Cardiac septum (tissue), 1 donor: ENCODE results near the gene UBR3. TPM values are rescaled to one million over a fixed set of nuclear protein-coding genes. Genes with fewer than 3 reads are reported as not detected.
"Not testable (repeated sequence)": the region's sequence is repeated elsewhere in the genome, so short reads cannot be mapped to it uniquely, and the experiment has no call there.

Experiments
- DNase-seq: peaks from one replicate; pipeline ENCODE4 v3.0.0-alpha.2; 2020; ENCODE audit warnings: low spot score
- intact Hi-C: fragments of 100-400 bp; cut with DNase I; formaldehyde crosslinking; loops from one replicate; pipeline ENCODE4 v1.14.0; 2022
- total RNA-seq: library from RNA; stranded (reverse); fragmentation: NEBNext Ultra II Directional; extraction: Animal tissue kit (Norgen Biotek cat#: 25700); gene quantifications from one replicate; pipeline ENCODE4 v1.2.1, GENCODE V29; 2021
- donor health status: DM: no; HTN: no; CAD: no.

UBR3 gene
- total RNA-seq, 1 donor from 2014 or later, result 87.5 TPM

DNA sequence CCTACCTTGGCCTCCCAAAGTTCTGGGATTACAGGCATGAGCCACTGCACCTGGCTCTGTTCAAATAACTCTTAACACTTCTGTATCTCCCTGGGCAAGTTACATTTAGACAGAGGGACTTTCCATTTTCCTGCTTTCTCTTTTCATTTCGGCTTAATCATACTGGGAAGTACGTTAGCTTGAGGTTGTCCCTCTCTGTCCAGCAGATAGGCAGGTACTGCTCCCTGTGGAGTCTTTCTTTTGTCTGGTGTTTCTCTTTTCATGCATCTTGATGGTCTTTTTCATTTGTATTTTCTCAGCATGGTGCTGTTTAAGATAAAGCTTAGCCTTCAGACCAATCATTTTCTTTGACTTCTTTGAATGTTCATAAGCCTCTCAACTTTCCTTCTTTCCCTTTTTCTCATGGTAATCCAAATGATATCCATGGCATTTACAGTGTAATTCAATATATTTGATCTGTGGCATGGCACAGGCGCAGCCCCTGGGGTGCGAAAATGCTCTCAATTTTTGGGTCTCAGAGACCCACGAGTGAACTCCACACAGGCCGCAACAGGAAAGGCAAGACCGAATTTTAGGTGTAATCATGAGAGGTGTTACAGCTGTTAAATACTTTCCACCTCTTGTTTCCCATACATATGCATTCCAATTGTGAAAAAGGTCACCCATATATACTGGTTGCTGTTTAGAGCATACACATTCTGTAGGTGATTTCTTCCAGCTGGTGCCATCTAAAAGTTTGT lies 250.7 kb downstream of the UBR3 start:
- no peak for DNase-seq
- intact Hi-C loops, result no loop called here

DNA sequence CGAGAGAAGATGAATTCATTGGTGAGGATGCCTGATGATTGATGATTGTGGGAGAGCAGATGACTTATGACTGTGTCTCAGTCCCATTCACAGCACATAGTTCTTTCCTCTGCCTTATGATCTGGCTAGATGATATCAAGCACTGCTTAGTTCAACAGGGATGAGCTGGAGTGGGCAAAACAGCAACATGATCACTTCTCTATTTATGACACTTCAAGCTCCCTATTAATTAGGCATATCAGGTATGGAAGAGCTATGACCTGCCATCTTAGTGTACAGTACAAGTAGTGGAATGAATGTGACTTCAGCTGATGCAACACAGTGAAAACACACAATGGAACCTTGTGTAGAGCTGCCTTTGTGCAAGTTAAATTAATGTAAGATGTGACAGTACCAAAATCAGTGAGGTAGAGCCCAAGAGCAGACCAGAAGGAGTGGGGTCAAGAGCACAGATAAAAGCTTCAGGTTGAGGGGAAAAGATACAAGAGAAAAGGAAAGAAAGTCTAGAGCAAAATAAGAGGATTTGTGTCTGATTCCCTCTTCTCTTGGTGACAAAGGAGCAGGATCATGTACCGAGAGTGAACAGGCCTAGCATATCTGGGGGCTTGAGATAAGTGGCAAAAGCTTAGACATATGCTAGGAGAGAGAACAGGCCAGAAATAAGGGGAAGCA lies 257.7 kb downstream of the UBR3 start:
- DNase-seq, result no peak
- intact Hi-C loops, result no loop called here

DNA sequence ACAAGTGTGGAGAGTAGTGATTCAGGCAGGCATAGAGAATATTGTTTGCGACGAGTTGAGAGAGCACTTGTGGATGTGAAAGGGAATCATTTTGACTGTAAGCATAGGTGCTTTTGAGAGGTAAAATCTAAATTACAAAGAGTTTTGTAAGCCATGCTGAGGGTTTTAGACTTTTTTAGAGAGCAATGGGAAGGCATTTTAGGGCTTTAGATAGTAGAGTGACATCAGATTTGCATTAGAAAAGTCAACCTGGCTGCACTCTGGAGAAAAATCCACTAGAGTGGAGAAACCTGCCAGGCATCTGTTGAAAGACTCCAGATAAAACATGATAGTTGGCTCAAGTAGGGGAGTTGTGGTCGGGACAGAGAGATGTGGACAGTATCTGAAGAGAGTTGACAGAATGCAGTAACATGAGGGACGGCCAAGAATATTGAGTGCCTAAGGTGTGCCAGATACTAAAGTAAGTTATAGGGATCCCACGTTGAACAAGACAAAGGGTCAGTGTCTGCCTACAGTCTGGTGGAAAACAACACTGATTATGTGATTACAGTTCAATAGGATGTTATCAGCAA lies 258.9 kb downstream of the UBR3 start:
- DNase-seq, result no peak
- intact Hi-C loops, result no loop called here

DNA sequence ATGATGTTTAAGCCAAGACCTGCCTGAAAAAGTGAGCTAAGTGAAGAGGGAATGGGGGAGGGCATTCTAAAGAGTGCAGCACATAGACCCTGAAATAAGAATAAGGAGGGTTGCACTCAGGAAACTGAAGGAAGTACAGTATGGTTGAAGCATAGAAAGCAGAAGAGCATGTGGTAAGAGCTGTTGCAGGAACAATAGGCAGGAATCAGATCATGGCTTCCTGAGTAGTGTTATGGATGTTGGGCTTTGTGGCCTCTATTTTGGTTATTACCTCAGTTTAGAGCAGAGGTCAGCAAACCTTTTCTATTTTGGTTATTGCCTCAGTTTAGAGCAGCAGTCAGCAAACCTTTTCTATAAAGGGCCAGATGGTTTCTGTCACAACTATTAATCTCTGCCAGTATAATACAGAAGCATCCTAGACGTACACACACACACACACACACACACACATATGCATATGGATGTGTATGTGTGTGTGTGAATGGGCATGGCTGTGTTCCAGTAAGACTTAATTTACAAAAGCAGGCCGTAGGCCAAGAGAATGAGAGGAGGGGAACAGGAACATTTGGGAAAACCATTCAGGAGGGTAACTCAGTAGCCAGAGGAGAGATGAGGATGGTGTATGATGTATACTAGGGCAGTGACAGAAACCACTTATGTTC lies 259.6 kb downstream of the UBR3 start:
- no peak for DNase-seq
- intact Hi-C loops, result no loop called here

DNA sequence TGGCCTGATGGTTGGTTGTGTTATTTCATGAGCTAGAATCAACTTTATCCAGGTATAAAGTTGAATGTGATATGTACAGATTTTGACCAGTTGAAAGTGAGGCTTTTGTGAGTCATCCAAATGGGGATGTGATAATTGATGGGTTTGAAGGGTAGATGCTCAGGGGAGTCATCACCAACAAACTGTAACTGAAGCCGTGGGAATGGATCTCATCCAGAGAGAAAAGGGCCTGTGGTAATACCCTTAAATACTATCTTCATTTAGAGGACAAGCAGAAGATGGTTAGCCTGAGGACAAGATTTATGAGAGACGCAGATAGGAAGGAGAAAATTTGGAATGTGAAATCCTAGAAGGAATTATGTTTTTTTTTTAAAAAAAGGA lies 260.1 kb downstream of the UBR3 start:
- intact Hi-C loops, result no loop called here
- DNase-seq, result no peak

DNA sequence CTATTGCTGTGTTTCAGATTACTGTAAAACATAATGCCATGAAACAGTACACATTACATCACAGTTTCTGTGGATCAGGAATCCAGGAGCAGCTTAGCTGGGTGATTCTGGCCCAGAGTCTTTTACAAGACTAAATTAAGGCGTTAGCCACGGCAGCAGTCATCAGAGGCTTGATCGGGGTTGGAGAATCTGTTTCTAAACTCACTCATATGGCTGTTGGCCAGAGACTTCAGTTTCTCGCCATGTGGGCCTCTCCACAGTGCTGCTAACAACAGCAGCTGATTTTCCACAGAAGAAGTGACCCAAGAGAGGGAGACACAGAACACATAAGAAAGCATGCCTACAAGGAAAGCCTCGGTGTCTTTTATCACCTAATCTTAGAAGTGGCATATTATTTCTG lies 261.5 kb downstream of the UBR3 start:
- intact Hi-C loops, result no loop called here
- DNase-seq, result no peak

DNA sequence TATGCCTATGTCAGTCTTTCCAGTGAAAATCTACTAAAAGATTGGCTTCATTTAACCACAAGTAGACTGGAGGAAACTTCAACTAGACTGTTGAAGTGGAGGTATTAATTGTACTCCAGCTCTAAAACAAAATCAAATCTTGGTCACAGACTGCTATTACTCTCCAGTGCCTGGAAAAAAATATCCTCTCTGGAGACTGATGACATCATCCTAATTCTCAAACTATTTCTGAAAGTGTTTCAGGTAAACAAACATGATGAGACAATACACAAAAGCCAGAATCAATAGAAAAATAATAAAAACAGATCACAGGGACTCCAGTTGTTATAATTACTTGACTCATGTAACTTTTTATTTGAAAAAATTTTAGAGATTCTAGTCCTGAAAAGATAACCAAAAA lies 263.0 kb downstream of the UBR3 start:
- intact Hi-C loops, result no loop called here
- DNase-seq, result no peak

DNA sequence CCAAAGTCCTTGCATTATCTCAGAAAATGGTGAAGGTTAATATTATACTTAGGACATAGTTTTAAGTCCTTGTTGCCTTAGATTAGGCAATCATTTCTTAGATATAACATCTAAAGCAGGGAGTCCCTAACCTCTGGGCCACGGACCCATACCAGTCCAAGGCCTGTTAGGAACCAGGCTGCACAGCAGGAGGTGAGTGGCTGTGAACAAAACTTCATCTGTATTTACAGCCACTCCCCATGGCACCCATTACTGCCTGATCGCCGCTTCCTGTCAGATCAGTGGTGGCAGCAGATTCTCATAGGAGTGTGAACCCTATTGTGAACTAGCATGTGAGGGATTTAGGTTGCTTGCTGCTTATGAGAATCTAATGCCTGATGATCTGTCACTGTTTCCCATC lies 264.2 kb downstream of the UBR3 start:
- DNase-seq, result no peak
- intact Hi-C loops, result no loop called here

DNA sequence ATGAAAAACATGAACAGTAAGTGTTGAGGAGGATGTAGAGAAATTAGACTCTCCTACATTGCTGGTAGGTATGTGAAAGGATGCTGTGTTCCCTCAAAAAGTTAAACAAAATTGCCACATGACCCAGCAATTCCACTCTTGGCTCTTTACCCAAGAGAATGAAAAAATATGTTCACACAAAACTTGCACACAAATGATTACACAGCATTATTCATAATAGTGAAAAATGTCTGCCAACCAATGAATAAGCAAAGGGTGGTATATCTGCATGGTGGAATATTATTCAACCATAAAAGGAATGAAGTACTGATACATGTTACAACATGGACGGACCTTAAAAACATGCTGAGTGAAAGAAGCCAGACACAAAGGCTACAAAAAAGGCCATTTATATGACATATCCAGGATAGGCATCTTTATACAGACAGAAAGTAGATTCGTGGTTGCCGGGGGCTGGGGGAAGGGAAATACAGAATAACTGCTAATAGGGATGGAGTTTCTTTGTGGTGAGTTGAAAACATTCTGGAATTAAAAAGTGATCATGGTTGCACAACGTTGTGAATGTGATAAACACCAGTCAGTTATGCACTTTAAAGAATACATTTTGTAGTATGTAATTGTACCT lies 265.3 kb downstream of the UBR3 start:
- intact Hi-C loops, result no loop called here
- no peak for DNase-seq

DNA sequence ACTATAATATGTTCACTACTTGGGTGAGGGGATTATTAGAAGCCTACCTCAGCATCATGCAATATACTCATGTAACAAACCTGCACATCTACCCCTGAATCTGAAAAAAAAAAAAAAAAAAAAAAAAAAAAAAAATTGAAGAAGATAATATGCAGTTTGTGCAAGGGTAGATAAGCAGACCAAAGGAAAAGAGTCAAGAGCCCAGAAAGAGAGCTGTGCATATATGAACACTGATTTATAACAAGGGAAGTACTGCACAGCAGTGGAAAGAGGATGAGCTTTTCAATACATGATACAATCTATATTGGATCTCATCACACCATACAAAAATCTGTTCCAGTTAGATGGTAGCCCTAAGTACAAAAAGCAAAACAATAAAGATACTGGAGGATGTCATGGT lies 268.1 kb downstream of the UBR3 start:
- no peak for DNase-seq
- intact Hi-C loops, result no loop called here

DNA sequence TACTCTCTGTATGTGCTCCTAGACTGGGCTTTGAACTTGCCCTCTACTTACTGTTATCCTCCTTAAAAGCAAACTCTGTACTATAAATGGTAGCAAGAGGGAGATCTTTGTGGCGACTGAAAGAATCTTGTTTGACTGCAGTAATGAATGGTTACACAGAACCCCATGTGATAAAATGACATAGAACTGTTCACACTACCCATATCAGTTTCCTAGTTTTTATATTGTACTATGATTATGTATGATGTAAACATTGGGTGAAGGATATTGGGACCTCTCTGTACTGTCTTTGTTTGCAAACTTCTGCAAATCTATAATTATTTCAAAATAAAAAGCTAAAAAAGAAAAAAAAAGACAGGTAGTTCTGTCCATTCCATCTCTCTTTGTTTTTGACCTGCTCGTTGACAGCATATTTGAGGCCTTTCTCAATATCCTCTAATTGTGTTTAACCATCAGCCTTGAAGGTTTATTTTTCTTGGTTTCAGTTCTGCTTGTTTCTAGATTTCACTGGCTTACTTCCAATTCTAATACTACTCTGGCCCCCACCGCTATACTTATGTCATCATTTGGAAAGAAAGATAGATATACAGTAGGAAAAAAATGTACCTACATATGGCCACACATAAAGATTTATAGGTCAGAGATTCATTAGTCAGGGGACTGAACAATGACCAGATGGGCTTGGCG lies 271.5 kb downstream of the UBR3 start:
- intact Hi-C loops, result no loop called here
- DNase-seq, result no peak

DNA sequence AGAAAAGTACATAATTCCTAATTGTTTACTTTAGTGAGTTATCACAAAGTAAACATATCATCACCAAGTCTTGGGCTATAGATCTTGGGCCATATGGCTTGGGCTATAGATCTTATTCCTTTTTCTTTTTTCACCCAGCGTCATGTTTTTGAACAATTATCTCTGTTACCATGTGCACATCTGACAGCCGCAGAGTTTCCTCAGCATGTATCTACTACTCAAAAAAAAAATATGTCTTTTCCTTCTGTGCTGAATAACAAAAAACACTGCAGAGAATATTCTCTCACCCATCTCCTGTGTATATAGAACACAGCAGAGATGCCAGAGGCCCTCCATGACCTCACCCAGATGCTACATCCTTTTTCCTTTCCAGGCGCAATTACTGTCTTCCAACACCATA lies 274.5 kb downstream of the UBR3 start:
- intact Hi-C loops, result no loop called here
- no peak for DNase-seq

DNA sequence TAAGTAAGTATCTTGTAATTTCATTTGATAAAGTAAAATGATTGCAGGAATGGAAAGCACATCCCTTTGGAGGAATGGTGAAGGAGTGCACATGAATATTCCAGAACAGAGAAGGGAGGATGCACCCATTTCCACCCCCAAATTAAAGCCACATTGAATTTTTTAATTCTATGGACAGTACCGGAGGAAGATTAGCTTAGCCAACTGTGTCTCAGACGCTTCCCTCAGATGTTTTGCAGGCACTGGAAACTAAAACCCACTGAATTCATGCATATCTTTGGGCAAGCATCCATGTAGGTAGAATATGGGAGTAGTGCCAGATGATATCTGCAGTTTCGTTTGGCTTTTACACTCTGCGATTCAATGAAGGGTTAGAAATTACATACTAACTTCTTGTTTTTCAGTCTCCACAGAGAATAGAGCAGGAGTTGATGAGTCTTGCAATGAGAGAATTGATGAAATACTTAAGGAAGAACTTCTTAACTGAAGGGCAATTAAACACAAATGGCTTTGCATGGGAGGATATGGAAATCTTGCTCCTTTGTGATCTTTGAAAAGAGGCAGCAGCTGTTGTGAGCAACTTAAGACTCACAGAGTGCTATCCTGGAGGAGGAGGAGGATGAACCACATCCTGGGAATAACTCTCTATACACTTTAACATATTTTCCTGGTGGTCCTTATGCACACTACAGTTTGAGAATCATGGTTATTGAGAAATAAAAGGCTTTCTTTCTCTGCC lies 279.0 kb downstream of the UBR3 start:
- DNase-seq, result no peak
- intact Hi-C loops, result no loop called here

DNA sequence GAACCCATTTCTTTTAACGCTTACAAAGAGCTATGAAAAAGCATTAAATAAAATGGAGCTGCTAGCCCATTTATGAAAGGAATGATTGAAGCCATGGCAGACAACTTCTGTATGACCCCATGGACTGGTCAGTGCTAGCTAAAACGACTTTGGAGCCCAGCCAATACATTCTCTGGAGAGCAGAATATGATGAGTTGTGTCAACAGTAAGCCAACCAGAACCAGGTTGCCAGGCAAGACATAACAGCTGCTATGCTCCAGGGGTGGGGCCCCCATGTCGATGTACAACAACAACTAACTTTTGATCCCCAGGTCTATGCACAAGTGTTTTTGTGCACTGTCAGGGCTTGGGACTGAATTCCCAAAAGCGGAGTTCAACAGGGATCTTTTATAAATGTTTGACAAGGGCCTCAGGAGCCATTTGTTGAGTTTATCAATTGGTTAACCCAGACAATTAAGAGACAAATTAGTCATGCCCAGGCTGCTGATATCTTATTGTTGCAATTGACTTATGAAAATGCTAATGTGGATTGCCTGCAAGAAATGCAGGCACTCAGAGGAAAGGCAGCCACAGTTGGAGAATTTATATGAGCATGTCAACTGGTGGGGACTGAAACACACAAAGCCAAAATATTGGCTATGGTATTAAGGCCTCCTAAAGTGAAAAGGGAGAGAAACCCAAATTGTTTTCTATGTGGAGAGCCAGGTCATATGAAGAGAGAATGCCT lies 286.1 kb downstream of the UBR3 start:
- intact Hi-C loops, result no loop called here
- no peak for DNase-seq

DNA sequence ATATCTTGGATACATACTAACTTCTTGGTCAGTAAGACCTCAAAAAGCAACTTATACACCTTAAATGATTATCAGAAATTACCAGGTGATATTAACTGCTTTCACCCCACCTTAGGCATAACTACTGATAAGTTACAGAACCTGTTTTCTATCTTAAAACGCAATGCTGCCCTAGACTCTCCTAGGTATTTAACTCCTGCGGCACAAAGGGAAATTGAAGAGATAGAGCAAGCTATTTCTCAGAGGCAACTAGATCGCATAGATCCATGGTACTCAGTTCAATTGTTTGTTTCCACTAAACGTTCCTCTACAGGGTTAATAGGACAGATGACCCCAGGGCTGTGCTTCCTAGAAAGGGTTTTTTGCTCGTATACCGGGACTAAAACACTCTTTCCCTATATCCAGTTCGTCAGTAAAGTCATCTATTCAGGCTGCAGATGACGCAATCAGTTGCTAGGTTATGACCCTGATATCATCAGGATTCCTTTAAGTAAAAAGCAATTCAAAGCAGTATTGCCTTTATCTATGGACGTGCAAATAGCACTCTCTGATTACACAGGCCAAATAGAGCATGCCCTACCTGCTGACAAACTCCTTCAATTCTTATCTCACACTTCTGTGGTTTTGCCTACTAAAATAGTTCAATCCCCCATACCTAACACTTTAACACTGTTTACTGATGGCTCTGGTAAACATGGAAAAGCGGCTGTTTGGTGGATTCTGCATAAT lies 288.4 kb downstream of the UBR3 start:
- no peak for DNase-seq

DNA sequence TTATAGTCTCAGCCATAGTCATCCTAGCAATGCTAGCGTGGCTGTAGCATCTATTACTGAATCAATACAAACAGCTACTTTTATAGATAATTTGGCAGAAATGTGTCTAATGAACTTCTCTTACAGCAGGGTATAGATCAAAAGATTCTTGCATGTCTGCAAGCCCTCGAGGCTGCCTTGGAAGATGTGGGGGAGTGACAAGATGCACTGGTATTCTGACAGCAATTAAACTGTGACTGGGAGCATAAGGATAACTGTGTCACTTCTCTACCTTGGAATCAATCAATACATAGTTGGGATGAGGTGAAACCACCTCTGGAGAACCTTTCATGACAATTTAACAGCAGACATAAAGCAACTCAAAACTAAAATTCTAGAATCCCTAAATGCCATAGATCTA lies 291.4 kb downstream of the UBR3 start:
- no peak for DNase-seq
- intact Hi-C loops, result no loop called here

More for the DNA sequence above, 288.4 kb downstream of the UBR3 start:
- intact Hi-C loops, result no loop called here

DNA sequence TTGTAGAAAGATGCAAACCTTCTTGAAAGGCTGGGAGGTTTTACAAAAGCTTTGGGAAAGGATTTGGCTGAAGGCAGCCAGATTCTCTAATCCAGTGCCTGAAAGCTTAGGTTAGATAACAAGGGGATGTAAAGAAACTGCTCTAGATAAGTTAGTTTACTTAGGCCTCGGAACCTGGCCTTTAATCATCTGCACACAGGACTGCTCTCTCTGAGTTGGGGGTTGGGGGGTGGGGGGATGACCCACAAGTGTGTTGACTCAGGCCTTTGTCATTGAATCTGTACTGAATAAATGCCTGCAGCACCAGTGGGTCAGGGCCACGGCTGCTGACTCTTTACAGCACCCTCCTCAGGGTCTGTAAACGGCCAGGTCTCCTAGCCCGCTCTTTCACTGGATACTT lies 292.1 kb downstream of the UBR3 start:
- intact Hi-C loops, DNase-seq: not testable (repeated sequence)

DNA sequence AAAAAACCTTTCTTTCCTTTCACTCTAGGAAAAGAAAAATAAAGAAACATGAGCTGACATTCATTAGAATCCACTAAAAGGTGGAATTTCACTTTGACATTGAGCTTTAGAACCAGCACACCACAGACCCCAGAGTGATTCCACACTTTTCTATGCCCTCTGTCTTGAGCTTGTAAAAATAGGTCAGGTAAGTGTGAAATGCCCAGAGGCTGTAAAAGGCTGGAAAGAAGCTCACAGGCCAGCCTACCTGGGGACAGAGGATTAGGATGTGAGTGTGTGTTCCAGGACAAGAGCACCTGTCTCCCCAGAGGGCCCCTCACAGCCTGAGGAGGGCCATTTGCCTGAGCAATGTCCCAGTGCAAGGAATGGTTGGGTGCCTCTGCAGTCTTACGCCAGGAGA lies 294.4 kb downstream of the UBR3 start:
- intact Hi-C loops, result no loop called here
- no peak for DNase-seq
